Panc1 (cell line): ENCODE measurements around the gene EP400. TPM values are rescaled to one million over a fixed set of nuclear protein-coding genes. Genes with fewer than 3 reads are reported as not detected.

Source experiments
- ATAC-seq: fragments of 200-7000 bp; cut with Tn5 transposase; 2 replicates; pipeline ENCODE4 v1.9.1; 2020; ENCODE audit warnings: mild to moderate bottlenecking, moderate library complexity
- BruUV-seq: library from RNA; stranded (reverse); fragments of 400-500 nt; replicated peaks from 2 replicates; lab custom pipeline; 2021; lab: Mats Ljungman, UMichigan
- CTCF ChIA-PET: fragments of 300-600 bp; sonication (Branson Sonifier 250); formaldehyde crosslinking; loops from one replicate; lab custom pipeline; 2022; ENCODE audit warnings: antibody characterized with exemption; lab: Charles Lee
- POLR2A ChIA-PET: fragments of 300-600 bp; sonication (Branson Sonifier 250); formaldehyde crosslinking; loops from one replicate; lab custom pipeline; 2022; ENCODE audit warnings: antibody characterized with exemption; lab: Charles Lee
- DNase-seq: peaks from one replicate; pipeline ENCODE4 v3.0.0-alpha.2; 2010; ENCODE audit warnings: low read depth, low spot score
- H3K27ac ChIP-seq: 2 replicates; pipeline ENCODE4 v1.5.1; 2011; ENCODE audit warnings: mild to moderate bottlenecking, low read length, inconsistent platforms
- H3K27me3 ChIP-seq: fragments of 200-500 bp; sonication (Bioruptor generic); 2 replicates; pipeline ENCODE4 v1.6.0; 2014; ENCODE audit warnings: low read length, inconsistent platforms; ENCODE audit not compliant: control insufficient read depth, insufficient read depth
- H3K36me3 ChIP-seq: fragments of 200-500 bp; sonication (Bioruptor generic); 2 replicates; pipeline ENCODE4 v1.5.1; 2014; ENCODE audit warnings: inconsistent platforms, mild to moderate bottlenecking, low read length, moderate library complexity; ENCODE audit not compliant: control insufficient read depth, insufficient read depth
- H3K4me1 ChIP-seq: 2 replicates; pipeline ENCODE4 v1.5.1; 2011; ENCODE audit warnings: inconsistent platforms, mild to moderate bottlenecking, low read length, moderate library complexity; ENCODE audit not compliant: control insufficient read depth, insufficient read depth
- H3K4me3 ChIP-seq, 2 experiments: 2 replicates each; pipeline ENCODE4 v1.5.1; 2011 to 2012; ENCODE audit warnings: low read depth in 2 of 2, low read length in 2 of 2, mild to moderate bottlenecking in 2 of 2, inconsistent platforms in 1 of 2, moderate library complexity in 1 of 2
- H3K9me3 ChIP-seq: fragments of 200-500 bp; sonication (Bioruptor generic); 2 replicates; pipeline ENCODE4 v1.5.1; 2014; ENCODE audit warnings: low read depth, mild to moderate bottlenecking, inconsistent platforms, low read length, moderate library complexity; ENCODE audit not compliant: control insufficient read depth, insufficient read depth
- CTCF ChIP-seq: fragments of 450-650 bp; IDR thresholded peaks from 2 replicates; pipeline ENCODE4 v1.5.1; 2017; ENCODE audit warnings: mild to moderate bottlenecking
- POLR2AphosphoS5 ChIP-seq: IDR thresholded peaks from 2 replicates; pipeline ENCODE4 v1.6.1; 2012; ENCODE audit warnings: mild to moderate bottlenecking, low read depth, low read length, moderate library complexity
- SIN3A ChIP-seq: IDR thresholded peaks from 2 replicates; pipeline ENCODE4 v1.6.1; 2012; ENCODE audit warnings: low read depth, mild to moderate bottlenecking, low read length, moderate library complexity, borderline replicate concordance; ENCODE audit not compliant: insufficient read depth
- TCF7L2 ChIP-seq: IDR thresholded peaks from 2 replicates; pipeline ENCODE4 v1.6.1; 2011; ENCODE audit warnings: mild to moderate bottlenecking, low read depth, low read length, inconsistent platforms
- in situ Hi-C: cut with HindIII; loops from 2 replicates; pipeline ENCODE4 v1.10.0; 2016; ENCODE audit warnings: low sequenced_read_pairs, low pct_unique_long_range_greater_than_20kb
- intact Hi-C: fragments of 100-400 bp; cut with micrococcal nuclease; formaldehyde crosslinking; loops from one replicate; pipeline ENCODE4 v1.10.0; 2022; ENCODE audit not compliant: unreplicated experiment
- total RNA-seq: library from RNA; stranded (reverse); gene quantifications from one replicate; pipeline ENCODE4 v1.2.1, GENCODE V29; 2021; ENCODE audit not compliant: unreplicated experiment
- TF ChIP-seq, protein P1 (sequence below), 2 experiments: IDR thresholded peaks; 2 replicates each; pipeline ENCODE4 v1.6.1; 2011 to 2012; ENCODE audit warnings: low read depth in 2 of 2, control low read depth in 1 of 2, low read length in 1 of 2, mild to moderate bottlenecking in 1 of 2, moderate library complexity in 1 of 2; ENCODE audit not compliant: insufficient read depth in 1 of 2

EP400 gene
- total RNA-seq, 1 experiment from 2014 or later: 59.4 TPM

GRCh38 chr12:132044661-132045412, 95.1 kb downstream of the EP400 start:
- POLR2A ChIA-PET: no interaction called here
- in situ Hi-C loops: no loop called here

DNA sequence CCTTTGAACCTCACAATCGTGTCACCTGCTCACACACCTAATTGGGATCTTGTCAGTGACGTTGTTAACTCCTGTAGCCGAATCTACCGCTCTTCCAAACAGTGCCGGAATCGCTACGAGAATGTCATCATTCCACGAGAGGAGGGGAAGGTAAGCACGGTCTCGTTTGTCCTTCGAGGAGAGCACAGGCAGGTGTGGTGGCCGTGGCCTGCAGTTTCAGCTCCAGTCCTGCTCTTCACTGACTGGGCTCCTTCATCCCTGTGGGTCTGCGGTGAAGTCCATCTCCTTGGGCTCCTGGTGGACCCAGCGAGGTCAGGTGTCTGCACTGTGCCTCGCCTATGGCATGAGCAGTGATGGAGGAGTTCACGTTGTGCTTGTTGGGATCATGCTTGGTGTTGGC, 96.0 kb downstream of the EP400 start:
- no peaks in the 10 kb centered on the region for H3K9me3 ChIP-seq
- in situ Hi-C loops (no loop called here), intact Hi-C loops (no loop called here)
- TF ChIP-seq SIN3A (no peak), CTCF (no peak), TCF7L2 (no peak), POLR2AphosphoS5 (no peak)
- TF ChIP-seq, protein P1, sequence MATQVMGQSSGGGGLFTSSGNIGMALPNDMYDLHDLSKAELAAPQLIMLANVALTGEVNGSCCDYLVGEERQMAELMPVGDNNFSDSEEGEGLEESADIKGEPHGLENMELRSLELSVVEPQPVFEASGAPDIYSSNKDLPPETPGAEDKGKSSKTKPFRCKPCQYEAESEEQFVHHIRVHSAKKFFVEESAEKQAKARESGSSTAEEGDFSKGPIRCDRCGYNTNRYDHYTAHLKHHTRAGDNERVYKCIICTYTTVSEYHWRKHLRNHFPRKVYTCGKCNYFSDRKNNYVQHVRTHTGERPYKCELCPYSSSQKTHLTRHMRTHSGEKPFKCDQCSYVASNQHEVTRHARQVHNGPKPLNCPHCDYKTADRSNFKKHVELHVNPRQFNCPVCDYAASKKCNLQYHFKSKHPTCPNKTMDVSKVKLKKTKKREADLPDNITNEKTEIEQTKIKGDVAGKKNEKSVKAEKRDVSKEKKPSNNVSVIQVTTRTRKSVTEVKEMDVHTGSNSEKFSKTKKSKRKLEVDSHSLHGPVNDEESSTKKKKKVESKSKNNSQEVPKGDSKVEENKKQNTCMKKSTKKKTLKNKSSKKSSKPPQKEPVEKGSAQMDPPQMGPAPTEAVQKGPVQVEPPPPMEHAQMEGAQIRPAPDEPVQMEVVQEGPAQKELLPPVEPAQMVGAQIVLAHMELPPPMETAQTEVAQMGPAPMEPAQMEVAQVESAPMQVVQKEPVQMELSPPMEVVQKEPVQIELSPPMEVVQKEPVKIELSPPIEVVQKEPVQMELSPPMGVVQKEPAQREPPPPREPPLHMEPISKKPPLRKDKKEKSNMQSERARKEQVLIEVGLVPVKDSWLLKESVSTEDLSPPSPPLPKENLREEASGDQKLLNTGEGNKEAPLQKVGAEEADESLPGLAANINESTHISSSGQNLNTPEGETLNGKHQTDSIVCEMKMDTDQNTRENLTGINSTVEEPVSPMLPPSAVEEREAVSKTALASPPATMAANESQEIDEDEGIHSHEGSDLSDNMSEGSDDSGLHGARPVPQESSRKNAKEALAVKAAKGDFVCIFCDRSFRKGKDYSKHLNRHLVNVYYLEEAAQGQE (IDR thresholded peaks at IDR 0.05; ENCODE audit: insufficient read depth in 1 of 2, low read depth in 2 of 2, low read length in 1 of 2): no peak
- POLR2A ChIA-PET: no interaction called here
- BruUV-seq: no TSS peak
- CTCF ChIA-PET: no interaction called here
- H3K27ac ChIP-seq: no peak overlapping the region
- DNase-seq (no peak), ATAC-seq (no peak)
- no peak overlapping the region for H3K4me3 ChIP-seq
- H3K27me3 ChIP-seq: no peaks in the 10 kb centered on the region
- peaks cover 19% of the 10 kb centered on the region for H3K36me3 ChIP-seq
- no peaks in the 10 kb centered on the region for H3K4me1 ChIP-seq

More at GRCh38 chr12:132044661-132045412, 95.1 kb downstream of the EP400 start:
- Histone ChIP-seq H3K27ac (no peak overlapping the region), H3K36me3 (peaks cover 17% of the 10 kb centered on the region), H3K4me3 (no peak overlapping the region), H3K4me1 (no peaks in the 10 kb centered on the region), H3K27me3 (no peaks in the 10 kb centered on the region), H3K9me3 (no peaks in the 10 kb centered on the region)
- no peak for ATAC-seq
- CTCF ChIA-PET: no interaction called here
- TF ChIP-seq CTCF: no peak
- no peak for TF ChIP-seq POLR2AphosphoS5
- no peak for TF ChIP-seq TCF7L2
- TF ChIP-seq, protein P1 (IDR thresholded peaks at IDR 0.05; ENCODE audit: insufficient read depth in 1 of 2, low read depth in 2 of 2, low read length in 1 of 2): no peak
- no peak for TF ChIP-seq SIN3A
- BruUV-seq: no TSS peak
- intact Hi-C loops: no loop called here
- no peak for DNase-seq
